Measurements from ENCODE around the gene FST. TPM values are rescaled to one million over a fixed set of nuclear protein-coding genes. Genes with fewer than 3 reads are reported as not detected.

FST gene
- total and polyA plus RNA-seq, 2 of the 13 experiments (the other 11 are each of a cell fraction or from before 2014, with no cell fraction given): 38.6 to 136 TPM

GRCh38 chr5:53438079-53438478, 42.4 kb upstream of the FST start:
- FAIRE-seq (no peak), DNase-seq (ENCODE audit: low spot score) (no peak), ATAC-seq (no peak)
- no peaks in the 10 kb centered on the region for H4K20me1 ChIP-seq (ENCODE audit: insufficient read depth, low read length)
- H3K4me3 ChIP-seq (replicated peaks in 1 of 3; ENCODE audit: insufficient read depth in 1 of 3, low read depth in 2 of 3, low read length in 3 of 3): no peak overlapping the region
- H3K9me3 ChIP-seq (ENCODE audit: low read length): no peaks in the 10 kb centered on the region
- WGBS (ENCODE audit: low lambda C conversion rate): 66% methylated on average over 13 of the region's 13 CpGs
- BruUV-seq (replicated peaks): no TSS peak
- peaks cover 15% of the 10 kb centered on the region for H3K4me1 ChIP-seq (ENCODE audit: insufficient read depth, low read length)
- no peaks in the 10 kb centered on the region for H3K36me3 ChIP-seq (replicated peaks in 1 of 2; ENCODE audit: control insufficient read depth in 1 of 2, insufficient read depth in 2 of 2, low read length in 2 of 2)
- no peak overlapping the region for H3K4me2 ChIP-seq (ENCODE audit: low read depth, low read length)
- H3K27ac ChIP-seq (ENCODE audit: extremely low read length, insufficient read depth, low read length): no peak overlapping the region
- peaks cover 0 to 7% of the 10 kb centered on the region in 2 experiments; a peak in 1 of 5 replicates for H3K27me3 ChIP-seq (ENCODE audit: control insufficient read depth in 1 of 2, insufficient read depth in 2 of 2, low read length in 2 of 2)
- in situ Hi-C loops (cut with HindIII; ENCODE audit: extremely low pct_ligation_motif_present, low pct_unique_long_range_greater_than_20kb) (loop anchor here (25.0 kb wide), 1 partner anchor 624 kb away; no protein-coding TSS in a partner anchor), intact Hi-C loops (cut with micrococcal nuclease; ENCODE audit: unreplicated experiment) (no loop called here)
- ChIA-PET CTCF (ENCODE audit: low intra/inter-chr PET ratio, low total read pairs) (no interaction called here), POLR2A (interaction anchor here (0.6 kb wide), 1 partner anchor 38 kb away, joined by 3 read pairs; no protein-coding TSS in a partner anchor)
- TF ChIP-seq KDM3A (CRISPR knock-in tag; IDR thresholded peaks at IDR 0.05; ENCODE audit: low read depth): no peak
- no peak overlapping the region for H2AFZ ChIP-seq (ENCODE audit: low read length)
- no peak overlapping the region for H3K9ac ChIP-seq (ENCODE audit: insufficient read depth, low read depth, low read length)
- H3K79me2 ChIP-seq (ENCODE audit: insufficient read depth, low read length): no peaks in the 10 kb centered on the region

- intact Hi-C loops (cut with micrococcal nuclease; ENCODE audit: unreplicated experiment): no loop called here
- no peak overlapping the region for H3K4me3 ChIP-seq (replicated peaks in 1 of 3; ENCODE audit: insufficient read depth in 1 of 3, low read depth in 2 of 3, low read length in 3 of 3)
- BruUV-seq (replicated peaks): no TSS peak
- no peaks in the 10 kb centered on the region for H3K36me3 ChIP-seq (replicated peaks in 1 of 2; ENCODE audit: control insufficient read depth in 1 of 2, insufficient read depth in 2 of 2, low read length in 2 of 2)
- H4K20me1 ChIP-seq (ENCODE audit: insufficient read depth, low read length): no peaks in the 10 kb centered on the region
- ChIA-PET POLR2A (interaction anchor here (0.6 kb wide), 1 partner anchor 37 kb away, joined by 3 read pairs; no protein-coding TSS in a partner anchor), CTCF (ENCODE audit: low intra/inter-chr PET ratio, low total read pairs) (no interaction called here)
- H3K9ac ChIP-seq (ENCODE audit: insufficient read depth, low read depth, low read length): no peak overlapping the region
- no peak overlapping the region for H3K27ac ChIP-seq (ENCODE audit: extremely low read length, insufficient read depth, low read length)
- H3K9me3 ChIP-seq (ENCODE audit: low read length): no peaks in the 10 kb centered on the region
- H2AFZ ChIP-seq (ENCODE audit: low read length): no peak overlapping the region
- DNase-seq (ENCODE audit: low spot score) (no peak), FAIRE-seq (no peak), ATAC-seq (no peak; the same call in 2 of the 3 replicates)
- H3K79me2 ChIP-seq (ENCODE audit: insufficient read depth, low read length): no peaks in the 10 kb centered on the region
- in situ Hi-C loops (cut with HindIII; ENCODE audit: extremely low pct_ligation_motif_present, low pct_unique_long_range_greater_than_20kb): loop anchor here (25.0 kb wide), 1 partner anchor 624 kb away; no protein-coding TSS in a partner anchor
- H3K27me3 ChIP-seq (ENCODE audit: control insufficient read depth in 1 of 2, insufficient read depth in 2 of 2, low read length in 2 of 2): peaks cover 0 to 7% of the 10 kb centered on the region in 2 experiments; a peak in 1 of 5 replicates
- peaks cover 8% of the 10 kb centered on the region for H3K4me1 ChIP-seq (ENCODE audit: insufficient read depth, low read length)
- TF ChIP-seq ZNF775 (CRISPR knock-in tag; IDR thresholded peaks at IDR 0.05; ENCODE audit: borderline replicate concordance) (no peak), ZFP82 (CRISPR knock-in tag; IDR thresholded peaks at IDR 0.05; ENCODE audit: borderline replicate concordance) (no peak), HOXA7 (CRISPR knock-in tag; IDR thresholded peaks at IDR 0.05) (no peak), ZNF564 (CRISPR knock-in tag; IDR thresholded peaks at IDR 0.05) (no peak)
- H3K4me2 ChIP-seq (ENCODE audit: low read depth, low read length): no peak overlapping the region
- WGBS (ENCODE audit: low lambda C conversion rate): 34% methylated on average over 6 of the region's 6 CpGs
Observed at GRCh38 chr5:53438486-53439472, 41.6 kb upstream of the FST start.

All from HepG2 (cell line).